Uterus (tissue), 4 donors: Measurements from ENCODE around the gene NHP2. TPM values are rescaled to one million over a fixed set of nuclear protein-coding genes. Genes with fewer than 3 reads are reported as not detected.
A peak's percentile ranks its signal among the peaks of the same experiment; 100 is the strongest.

ENCODE experiments used
- DNase-seq, 2 donors: peaks; one replicate each; pipeline ENCODE4 v3.0.0-alpha.2; 2019 to 2020
- H3K27ac ChIP-seq, 2 donors: fragments of 200-600 bp; sonication (generic); 1 replicate in 1 of 2; 2 replicates in 1 of 2; pipeline ENCODE4 v1.5.1; 2016 to 2018
- H3K27me3 ChIP-seq, 2 donors: fragments of 200-600 bp; sonication (generic); one replicate each; pipeline ENCODE4 v1.5.1; 2018 to 2019; ENCODE audit warnings: control low read depth in 1 of 2
- H3K36me3 ChIP-seq, 2 donors: fragments of 200-600 bp; sonication (generic); one replicate each; pipeline ENCODE4 v1.5.1; 2019; ENCODE audit warnings: control low read depth in 1 of 2
- H3K4me1 ChIP-seq, 2 donors: fragments of 200-600 bp; sonication (generic); one replicate each; pipeline ENCODE4 v1.5.1; 2018 to 2019; ENCODE audit warnings: control low read depth in 1 of 2
- H3K4me3 ChIP-seq, 2 donors: fragments of 200-600 bp; sonication (generic); 1 replicate in 1 of 2; 2 replicates in 1 of 2; pipeline ENCODE4 v1.5.1; 2018 to 2019; ENCODE audit warnings: mild to moderate bottlenecking in 1 of 2
- H3K9me3 ChIP-seq, 2 donors: fragments of 200-600 bp; sonication (generic); one replicate each; pipeline ENCODE4 v1.5.1; 2019; ENCODE audit warnings: control low read depth in 1 of 2
- CTCF ChIP-seq, 4 experiments: fragments of 200-600 bp in 2 of 4; fragments of 450-650 bp in 2 of 4; sonication (generic) in 2 of 4; IDR thresholded peaks; one replicate each; pipeline ENCODE4 v1.5.1; 2016 to 2019; ENCODE audit warnings: antibody characterized with exemption in 4 of 4, mild to moderate bottlenecking in 2 of 4, moderate library complexity in 1 of 4
- POLR2A ChIP-seq, 2 donors: fragments of 450-650 bp; IDR thresholded peaks; one replicate each; pipeline ENCODE4 v1.6.1; 2016; ENCODE audit warnings: antibody characterized with exemption in 2 of 2, mild to moderate bottlenecking in 1 of 2, moderate library complexity in 1 of 2
- intact Hi-C: fragments of 100-400 bp; cut with DNase I; formaldehyde crosslinking; loops from one replicate; pipeline ENCODE4 v1.15.1; 2023; ENCODE audit warnings: low total_unique reads
- total RNA-seq, 4 donors: library from RNA; depleted of rRNA in 3 of 4; stranded (reverse); fragments of >200 nt in 3 of 4; gene quantifications; one replicate each; pipeline versions ENCODE4 v1.1.0 to v1.2.4, GENCODE V29; 2014 to 2023
- donor health status: DM: yes; HTN: yes; CAD: no.

Gene NHP2
- total RNA-seq, 4 donors from 2014 or later: 83.4 to 180 (median 147) TPM

DNA sequence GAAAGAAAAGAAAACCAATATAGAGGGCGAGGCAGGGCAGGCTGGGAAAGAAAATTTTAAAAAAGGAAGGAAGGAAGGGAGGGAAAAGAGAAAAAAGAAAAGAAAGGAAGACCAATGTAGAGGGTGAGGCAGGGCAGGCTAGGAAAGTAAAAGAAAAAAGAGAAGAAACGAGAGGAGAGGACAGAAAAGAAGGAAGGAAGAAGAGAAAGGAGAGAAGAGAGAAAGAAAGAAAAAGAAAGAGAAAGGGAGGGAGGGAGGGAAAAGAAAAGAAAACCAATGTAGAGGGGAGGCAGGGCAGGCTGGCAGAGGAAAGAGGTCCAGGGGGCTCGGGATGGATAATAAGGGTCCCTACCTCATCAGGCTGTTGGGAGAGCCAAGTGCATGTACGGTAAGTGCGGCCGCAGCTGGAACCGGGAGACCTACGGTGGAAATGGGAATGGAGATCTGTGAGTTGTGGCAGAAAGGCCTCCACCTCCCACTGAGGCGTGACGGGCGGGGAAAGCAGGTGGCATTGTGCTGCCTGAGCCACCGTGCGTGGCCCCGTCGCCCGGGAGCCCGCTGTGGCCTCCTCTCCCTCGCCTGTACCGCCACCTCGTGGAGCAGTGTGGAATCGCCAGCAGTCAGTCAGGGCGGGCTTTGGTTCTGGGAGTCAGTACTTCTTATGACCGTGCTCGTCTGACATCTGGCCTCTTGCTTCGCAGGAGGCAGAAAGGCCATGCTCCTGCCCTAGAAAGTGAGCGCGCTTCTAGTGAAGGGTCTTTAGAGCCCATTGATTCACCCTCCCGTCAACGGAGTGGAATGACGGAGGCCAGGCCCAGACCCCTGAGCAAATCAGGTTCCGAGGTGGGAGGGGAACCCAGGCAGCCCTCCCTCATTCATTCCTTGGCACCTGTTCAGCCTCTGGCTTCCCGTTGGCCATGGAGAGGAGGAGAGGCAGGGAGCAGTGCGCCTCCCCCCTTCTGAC lies 10.4 kb upstream of the NHP2 start:
- peaks cover 0 to 5% of the 10 kb centered on the region in 2 donors for H3K4me1 ChIP-seq
- H3K27ac ChIP-seq: no peak overlapping the region
- no peaks in the 10 kb centered on the region for H3K9me3 ChIP-seq
- no peak overlapping the region for H3K4me3 ChIP-seq
- peak; percentile 98 to 99 (median 98) for TF ChIP-seq CTCF (IDR thresholded peaks at IDR 0.05)
- TF ChIP-seq POLR2A (IDR thresholded peaks at IDR 0.05): peak in 1 of 2 donors; percentile 19
- no peaks in the 10 kb centered on the region for H3K27me3 ChIP-seq
- intact Hi-C loops: loop anchor here (5.0 kb wide), 1 partner anchor 92 kb away; no protein-coding TSS in a partner anchor
- DNase-seq: peak; percentile 72 to 85
- H3K36me3 ChIP-seq: no peaks in the 10 kb centered on the region

DNA sequence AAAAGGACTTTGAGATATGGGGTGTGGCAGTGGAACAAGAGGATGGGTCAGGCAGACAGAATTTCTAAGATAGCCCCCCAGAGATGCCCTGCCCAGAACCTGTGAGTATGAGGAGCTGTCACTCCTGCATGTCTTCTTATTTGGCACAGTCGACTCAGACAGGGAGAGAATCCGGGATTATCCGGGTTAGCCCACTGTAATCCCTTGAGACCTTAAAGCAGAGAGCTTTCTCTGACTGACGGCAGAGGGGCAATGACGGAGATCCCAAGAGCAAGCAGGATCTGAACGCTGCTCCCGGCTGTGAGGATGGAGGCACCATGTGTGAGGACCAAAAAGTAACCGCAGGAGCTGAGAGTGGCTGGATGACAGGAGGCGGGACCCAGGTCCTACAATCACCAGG lies 8.8 kb upstream of the NHP2 start:
- peaks cover 0 to 5% of the 10 kb centered on the region in 2 donors for H3K4me1 ChIP-seq
- H3K9me3 ChIP-seq: no peaks in the 10 kb centered on the region
- no peaks in the 10 kb centered on the region for H3K36me3 ChIP-seq
- no peak for DNase-seq
- TF ChIP-seq CTCF (IDR thresholded peaks at IDR 0.05) (no peak), POLR2A (IDR thresholded peaks at IDR 0.05) (no peak)
- H3K27ac ChIP-seq: no peak overlapping the region
- H3K27me3 ChIP-seq: no peaks in the 10 kb centered on the region
- no peak overlapping the region for H3K4me3 ChIP-seq
- intact Hi-C loops: loop anchor here (5.0 kb wide), 1 partner anchor 90 kb away; no protein-coding TSS in a partner anchor

DNA sequence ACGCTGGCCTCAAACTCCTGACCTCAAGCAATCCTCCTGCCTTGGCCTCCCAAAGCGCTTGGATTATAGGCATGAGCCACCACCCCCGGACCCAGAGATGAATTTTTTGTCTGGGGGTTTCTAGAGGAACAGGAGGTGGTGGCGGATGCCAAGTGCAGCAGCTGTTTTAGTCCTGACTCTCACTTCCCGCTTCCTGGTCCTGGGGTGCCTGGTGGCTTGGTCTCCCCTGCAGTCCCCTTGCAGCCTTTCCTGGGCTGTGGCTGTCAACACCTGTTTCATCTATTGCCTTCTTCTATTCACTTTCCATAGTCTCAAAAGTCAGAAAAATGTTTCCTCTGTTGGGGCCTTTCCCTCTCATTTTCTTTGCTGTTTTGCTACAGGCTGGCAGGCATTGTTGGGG lies 6.5 kb upstream of the NHP2 start:
- H3K4me1 ChIP-seq: peaks cover 0 to 5% of the 10 kb centered on the region in 2 donors
- intact Hi-C loops: loop anchor here (5.0 kb wide), 1 partner anchor 88 kb away; no protein-coding TSS in a partner anchor
- no peaks in the 10 kb centered on the region for H3K36me3 ChIP-seq
- no peak for TF ChIP-seq CTCF (IDR thresholded peaks at IDR 0.05)
- no peak for TF ChIP-seq POLR2A (IDR thresholded peaks at IDR 0.05)
- no peak overlapping the region for H3K4me3 ChIP-seq
- no peak for DNase-seq
- no peaks in the 10 kb centered on the region for H3K27me3 ChIP-seq
- H3K9me3 ChIP-seq: no peaks in the 10 kb centered on the region
- H3K27ac ChIP-seq: no peak overlapping the region

GRCh38 chr5:178155065-178155464 lies 1.4 kb upstream of the NHP2 start:
- intact Hi-C loops: no loop called here
- no peaks in the 10 kb centered on the region for H3K4me1 ChIP-seq
- H3K9me3 ChIP-seq: no peaks in the 10 kb centered on the region

More at GRCh38 chr5:178155065-178155464, 1.4 kb upstream of the NHP2 start:
- Histone ChIP-seq H3K27ac (no peak overlapping the region), H3K27me3 (no peaks in the 10 kb centered on the region), H3K4me3 (no peak overlapping the region), H3K36me3 (no peaks in the 10 kb centered on the region)
- TF ChIP-seq POLR2A (IDR thresholded peaks at IDR 0.05) (no peak), CTCF (IDR thresholded peaks at IDR 0.05) (no peak)
- DNase-seq: no peak
